Measurements from ENCODE around the gene INTS15.

The INTS15 gene

GRCh38 chr7:6639032-6639431 is 49.2 kb downstream of the INTS15 start:
- Histone ChIP-seq H3K27me3 (ENCODE audit: insufficient read depth, insufficient read length) (no peaks in the 10 kb centered on the region), H3K36me3 (ENCODE audit: insufficient read depth, insufficient read length, low read length) (peaks cover 55% of the 10 kb centered on the region), H3K9ac (ENCODE audit: insufficient read length, low read depth) (no peak overlapping the region), H3K4me3 (ENCODE audit: insufficient read length, low read depth) (no peak overlapping the region), H3K9me3 (ENCODE audit: insufficient read depth, low read length) (0 out of 2 replicates have a peak, but pooled peaks cover 4% of the 10 kb centered on the region), H3K4me1 (ENCODE audit: insufficient read depth, insufficient read length) (peaks cover 8% of the 10 kb centered on the region)
- no peak for DNase-seq (ENCODE audit: low read depth, low spot score)
- TF ChIP-seq YY1 (IDR thresholded peaks at IDR 0.05; ENCODE audit: insufficient read depth, insufficient read length) (no peak), ZNF274 (IDR thresholded peaks at IDR 0.05; ENCODE audit: low read depth, low read length) (no peak), SUZ12 (IDR thresholded peaks at IDR 0.05; ENCODE audit: extremely low read depth, insufficient read depth, insufficient read length) (no peak)

GRCh38 chr7:6639627-6640026 is 49.8 kb downstream of the INTS15 start:
- Histone ChIP-seq H3K9me3 (ENCODE audit: insufficient read depth, low read length) (0 out of 2 replicates have a peak, but pooled peaks cover 4% of the 10 kb centered on the region), H3K27me3 (ENCODE audit: insufficient read depth, insufficient read length) (no peaks in the 10 kb centered on the region), H3K9ac (ENCODE audit: insufficient read length, low read depth) (no peak overlapping the region), H3K36me3 (ENCODE audit: insufficient read depth, insufficient read length, low read length) (peaks cover 61% of the 10 kb centered on the region), H3K4me1 (ENCODE audit: insufficient read depth, insufficient read length) (peaks cover 8% of the 10 kb centered on the region), H3K4me3 (ENCODE audit: insufficient read length, low read depth) (no peak overlapping the region)
- DNase-seq (ENCODE audit: low read depth, low spot score), result no peak
- no peak for TF ChIP-seq ZNF274 (IDR thresholded peaks at IDR 0.05; ENCODE audit: low read depth, low read length)
- TF ChIP-seq YY1 (IDR thresholded peaks at IDR 0.05; ENCODE audit: insufficient read depth, insufficient read length), result no peak
- TF ChIP-seq SUZ12 (IDR thresholded peaks at IDR 0.05; ENCODE audit: extremely low read depth, insufficient read depth, insufficient read length), result no peak

- H3K36me3 ChIP-seq (ENCODE audit: insufficient read depth, insufficient read length, low read length), result peaks cover 68% of the 10 kb centered on the region
- H3K4me1 ChIP-seq (ENCODE audit: insufficient read depth, insufficient read length), result peaks cover 8% of the 10 kb centered on the region
- no peak for TF ChIP-seq ZNF274 (IDR thresholded peaks at IDR 0.05; ENCODE audit: low read depth, low read length)
- no peak for TF ChIP-seq YY1 (IDR thresholded peaks at IDR 0.05; ENCODE audit: insufficient read depth, insufficient read length)
- TF ChIP-seq SUZ12 (IDR thresholded peaks at IDR 0.05; ENCODE audit: extremely low read depth, insufficient read depth, insufficient read length), result no peak
- H3K4me3 ChIP-seq (ENCODE audit: insufficient read length, low read depth), result no peak overlapping the region
- H3K27me3 ChIP-seq (ENCODE audit: insufficient read depth, insufficient read length), result no peaks in the 10 kb centered on the region
- DNase-seq (ENCODE audit: low read depth, low spot score), result no peak
- no peak overlapping the region for H3K9ac ChIP-seq (ENCODE audit: insufficient read length, low read depth)
- 0 out of 2 replicates have a peak, but pooled peaks cover 4% of the 10 kb centered on the region for H3K9me3 ChIP-seq (ENCODE audit: insufficient read depth, low read length)
Observed at GRCh38 chr7:6640246-6640721, 50.5 kb downstream of the INTS15 start.

- H3K9me3 ChIP-seq (ENCODE audit: insufficient read depth, low read length), result 0 out of 2 replicates have a peak, but pooled peaks cover 4% of the 10 kb centered on the region
- no peak overlapping the region for H3K9ac ChIP-seq (ENCODE audit: insufficient read length, low read depth)
- DNase-seq (ENCODE audit: low read depth, low spot score), result no peak
- no peaks in the 10 kb centered on the region for H3K27me3 ChIP-seq (ENCODE audit: insufficient read depth, insufficient read length)
- peaks cover 5% of the 10 kb centered on the region for H3K4me1 ChIP-seq (ENCODE audit: insufficient read depth, insufficient read length)
- peaks cover 74% of the 10 kb centered on the region for H3K36me3 ChIP-seq (ENCODE audit: insufficient read depth, insufficient read length, low read length)
- no peak overlapping the region for H3K4me3 ChIP-seq (ENCODE audit: insufficient read length, low read depth)
- TF ChIP-seq YY1 (IDR thresholded peaks at IDR 0.05; ENCODE audit: insufficient read depth, insufficient read length) (no peak), SUZ12 (IDR thresholded peaks at IDR 0.05; ENCODE audit: extremely low read depth, insufficient read depth, insufficient read length) (no peak), ZNF274 (IDR thresholded peaks at IDR 0.05; ENCODE audit: low read depth, low read length) (no peak)
Observed at GRCh38 chr7:6641305-6642035, 51.6 kb downstream of the INTS15 start.

- H3K9ac ChIP-seq (ENCODE audit: insufficient read length, low read depth), result no peak overlapping the region
- no peak for DNase-seq (ENCODE audit: low read depth, low spot score)
- 0 out of 2 replicates have a peak, but pooled peaks cover 4% of the 10 kb centered on the region for H3K9me3 ChIP-seq (ENCODE audit: insufficient read depth, low read length)
- H3K4me1 ChIP-seq (ENCODE audit: insufficient read depth, insufficient read length), result peaks cover 4% of the 10 kb centered on the region
- H3K27me3 ChIP-seq (ENCODE audit: insufficient read depth, insufficient read length), result no peaks in the 10 kb centered on the region
- TF ChIP-seq YY1 (IDR thresholded peaks at IDR 0.05; ENCODE audit: insufficient read depth, insufficient read length) (no peak), ZNF274 (IDR thresholded peaks at IDR 0.05; ENCODE audit: low read depth, low read length) (no peak), SUZ12 (IDR thresholded peaks at IDR 0.05; ENCODE audit: extremely low read depth, insufficient read depth, insufficient read length) (no peak)
- H3K36me3 ChIP-seq (ENCODE audit: insufficient read depth, insufficient read length, low read length), result peaks cover 82% of the 10 kb centered on the region
- no peak overlapping the region for H3K4me3 ChIP-seq (ENCODE audit: insufficient read length, low read depth)
Observed at GRCh38 chr7:6642239-6642839, 52.5 kb downstream of the INTS15 start.

GRCh38 chr7:6642861-6643640 is 53.2 kb downstream of the INTS15 start:
- Histone ChIP-seq H3K4me3 (ENCODE audit: insufficient read length, low read depth) (no peak overlapping the region), H3K36me3 (ENCODE audit: insufficient read depth, insufficient read length, low read length) (peaks cover 90% of the 10 kb centered on the region), H3K4me1 (ENCODE audit: insufficient read depth, insufficient read length) (peaks cover 4% of the 10 kb centered on the region), H3K27me3 (ENCODE audit: insufficient read depth, insufficient read length) (no peaks in the 10 kb centered on the region), H3K9me3 (ENCODE audit: insufficient read depth, low read length) (0 out of 2 replicates have a peak, but pooled peaks cover 4% of the 10 kb centered on the region), H3K9ac (ENCODE audit: insufficient read length, low read depth) (no peak overlapping the region)
- no peak for DNase-seq (ENCODE audit: low read depth, low spot score)
- TF ChIP-seq YY1 (IDR thresholded peaks at IDR 0.05; ENCODE audit: insufficient read depth, insufficient read length) (no peak), SUZ12 (IDR thresholded peaks at IDR 0.05; ENCODE audit: extremely low read depth, insufficient read depth, insufficient read length) (no peak), ZNF274 (IDR thresholded peaks at IDR 0.05; ENCODE audit: low read depth, low read length) (no peak)

Data from NT2/D1 (cell line).